GM21423 (cell line): Measurements from ENCODE around the gene ZNF316.

Experiments
- ATAC-seq: cut with Tn5 transposase; IDR thresholded peaks from one replicate; pipeline ENCODE4 v1.9.1; 2021; ENCODE audit warnings: mild to moderate bottlenecking, moderate library complexity; ENCODE audit not compliant: unreplicated experiment

The ZNF316 gene

DNA sequence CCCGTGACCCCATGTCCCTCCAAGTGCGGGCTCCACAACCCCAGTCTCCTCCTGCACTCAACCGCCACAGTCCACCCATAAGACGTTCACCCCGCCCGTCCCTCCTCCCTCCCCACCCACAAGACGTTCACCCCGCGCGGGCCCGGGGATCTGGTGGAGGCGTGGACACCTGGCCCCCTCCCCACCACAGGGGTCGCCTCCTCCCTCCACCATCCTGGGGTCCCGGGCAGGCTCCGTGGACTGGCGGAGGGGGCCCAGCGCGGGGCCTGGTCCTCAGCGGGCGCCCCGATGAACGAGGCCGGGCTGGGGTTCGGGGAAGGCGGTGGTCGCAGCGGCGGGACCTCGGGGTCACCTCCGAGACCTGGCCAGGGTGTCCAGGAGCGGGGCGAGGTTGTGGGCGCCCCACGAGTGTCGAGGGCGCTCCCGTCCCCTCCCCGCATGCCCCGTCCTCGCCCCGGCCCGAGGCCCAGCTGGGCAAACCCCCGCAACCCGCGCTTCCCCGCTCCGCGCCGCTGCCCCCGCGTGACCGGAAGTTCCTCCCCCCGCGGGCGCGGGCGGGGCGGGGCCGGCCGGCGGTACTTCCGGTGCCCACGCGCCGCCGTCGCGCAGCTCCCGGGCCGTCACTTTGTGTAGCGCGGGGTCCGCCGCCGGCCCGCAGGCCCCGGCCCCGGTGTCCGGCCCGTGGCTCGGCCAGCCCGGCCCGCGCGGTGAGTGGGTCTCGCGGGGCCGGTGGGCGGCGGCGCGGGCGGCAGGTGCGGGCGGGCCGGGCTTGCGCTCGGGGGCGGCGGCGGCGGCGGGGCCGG lies at the start of gene ZNF316:
ZNF316 (plus strand) TSS at position 578 of the 803 bp plus-strand sequence. CDS start 5,092 bp downstream, outside the sequence.
- ATAC-seq, result peak; percentile 62

GRCh38 chr7:6588566-6588965 lies 48.6 kb upstream of the ZNF316 start:
- ATAC-seq, result no peak

GRCh38 chr7:6589151-6589828 lies 47.8 kb upstream of the ZNF316 start:
- no peak for ATAC-seq

- ATAC-seq, result peak; percentile 85
These were observed 47.1 kb upstream of the ZNF316 start, which contains the start of gene INTS15 for GRCh38 chr7:6589829-6590644. TSS of gene INTS15 (plus strand) at chr7:6590021. CDS start at chr7:6590284, 263 bp downstream.

- no peak for ATAC-seq
These were observed 46.4 kb upstream of the ZNF316 start for GRCh38 chr7:6590645-6591110.

GRCh38 chr7:6600093-6600492 lies 37.0 kb upstream of the ZNF316 start:
- no peak for ATAC-seq

GRCh38 chr7:6604458-6604857 lies 32.7 kb upstream of the ZNF316 start:
- no peak for ATAC-seq

DNA sequence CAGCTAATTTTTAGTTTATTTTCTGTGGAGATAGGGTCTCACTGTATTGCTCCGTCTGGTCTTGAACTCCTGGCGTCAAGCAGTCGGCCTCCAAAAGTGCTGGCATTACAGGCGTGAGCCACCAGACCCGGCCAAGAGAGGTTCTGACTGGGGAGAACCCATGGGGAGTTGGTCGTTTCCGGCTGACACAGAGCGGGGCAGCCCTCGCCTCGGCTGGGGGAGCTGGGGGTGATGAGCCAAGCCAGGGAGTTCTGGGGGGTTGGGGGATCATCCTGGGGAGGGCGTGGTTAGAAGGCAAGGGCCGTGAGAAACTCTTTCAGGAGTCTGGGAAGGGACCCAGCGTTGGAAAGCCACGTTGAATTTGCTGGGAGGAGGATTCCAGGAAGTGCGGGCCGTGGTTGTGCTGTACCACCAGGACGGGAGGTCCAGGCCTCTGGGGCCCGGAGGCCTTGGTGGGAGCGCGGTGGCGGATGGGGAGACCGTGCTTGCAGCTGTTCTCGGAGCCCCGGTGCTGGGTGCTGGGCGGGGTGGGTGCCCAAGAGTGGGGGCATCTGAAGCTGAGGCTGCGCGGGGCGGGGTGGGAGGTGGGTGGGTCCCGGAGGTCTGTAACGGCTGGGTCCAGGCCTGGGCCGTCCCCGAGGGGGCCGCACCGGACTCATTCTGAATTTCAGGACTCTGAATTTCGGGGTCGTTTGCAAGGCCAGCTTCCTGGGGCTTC lies 30.1 kb upstream of the ZNF316 start:
- no peak for ATAC-seq

DNA sequence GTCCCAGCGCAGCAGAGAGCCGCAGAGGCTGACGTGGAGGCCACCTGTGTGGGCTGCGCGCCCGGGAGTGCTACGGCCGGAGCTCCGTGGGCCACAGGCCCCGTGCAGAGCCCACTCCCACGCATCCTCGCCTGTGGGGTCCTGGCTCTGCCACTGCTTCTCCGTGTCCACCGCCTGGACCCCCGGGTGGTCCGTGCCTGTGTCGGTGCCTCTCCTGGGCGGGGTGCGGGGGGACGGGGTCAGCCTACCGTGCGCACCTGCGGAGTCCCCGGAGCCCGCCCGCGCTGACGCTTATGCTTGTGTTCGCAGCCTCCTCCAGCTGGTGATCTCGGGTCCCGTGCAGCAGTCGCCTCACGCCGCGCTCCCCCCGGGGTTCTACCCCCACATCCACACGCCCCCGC lies 29.5 kb upstream of the ZNF316 start:
- no peak for ATAC-seq

- ATAC-seq, result no peak
These were observed 29.0 kb upstream of the ZNF316 start for GRCh38 chr7:6608081-6608480.

DNA sequence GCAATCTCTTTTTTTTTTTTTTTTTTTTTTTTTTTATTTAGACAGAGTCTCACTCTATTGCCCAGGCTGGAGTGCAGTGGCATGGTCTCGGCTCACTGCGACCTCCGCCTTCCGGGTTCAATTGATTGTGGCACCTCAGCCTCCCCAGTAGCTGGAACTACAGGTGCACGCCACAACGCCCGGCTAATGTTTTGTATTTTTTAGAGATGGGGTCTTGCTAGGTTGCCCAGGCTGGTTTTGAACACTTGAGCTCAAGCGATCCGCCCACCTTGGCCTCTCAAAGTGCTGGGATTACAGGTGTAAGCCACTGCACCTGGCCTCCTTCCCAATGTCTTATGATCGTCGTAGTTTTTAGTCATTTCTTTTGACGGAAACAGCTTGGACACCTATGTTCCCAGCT lies 28.3 kb upstream of the ZNF316 start:
- ATAC-seq, result no peak

- ATAC-seq, result no peak
These were observed 24.3 kb upstream of the ZNF316 start for GRCh38 chr7:6612819-6613218.

DNA sequence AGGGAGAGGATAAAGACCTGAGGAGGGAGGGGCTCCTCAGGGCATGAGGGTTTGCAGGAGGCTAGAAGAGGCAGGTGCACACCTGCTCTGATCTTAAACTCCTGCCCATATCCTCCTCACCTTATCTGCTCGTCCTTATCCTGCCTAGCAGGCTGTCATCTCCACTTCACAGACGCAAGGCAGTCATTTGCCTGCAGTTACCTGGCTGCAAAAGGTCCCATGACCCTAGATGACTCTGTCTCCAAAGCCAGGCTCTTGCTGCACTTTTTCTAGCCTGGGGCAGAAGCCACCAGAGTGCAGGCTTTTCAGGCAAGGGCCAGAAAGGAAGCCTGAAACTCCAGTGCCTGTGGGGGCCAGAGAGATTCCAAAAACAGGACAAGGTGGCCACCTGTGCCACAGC lies 23.4 kb upstream of the ZNF316 start:
- no peak for ATAC-seq

DNA sequence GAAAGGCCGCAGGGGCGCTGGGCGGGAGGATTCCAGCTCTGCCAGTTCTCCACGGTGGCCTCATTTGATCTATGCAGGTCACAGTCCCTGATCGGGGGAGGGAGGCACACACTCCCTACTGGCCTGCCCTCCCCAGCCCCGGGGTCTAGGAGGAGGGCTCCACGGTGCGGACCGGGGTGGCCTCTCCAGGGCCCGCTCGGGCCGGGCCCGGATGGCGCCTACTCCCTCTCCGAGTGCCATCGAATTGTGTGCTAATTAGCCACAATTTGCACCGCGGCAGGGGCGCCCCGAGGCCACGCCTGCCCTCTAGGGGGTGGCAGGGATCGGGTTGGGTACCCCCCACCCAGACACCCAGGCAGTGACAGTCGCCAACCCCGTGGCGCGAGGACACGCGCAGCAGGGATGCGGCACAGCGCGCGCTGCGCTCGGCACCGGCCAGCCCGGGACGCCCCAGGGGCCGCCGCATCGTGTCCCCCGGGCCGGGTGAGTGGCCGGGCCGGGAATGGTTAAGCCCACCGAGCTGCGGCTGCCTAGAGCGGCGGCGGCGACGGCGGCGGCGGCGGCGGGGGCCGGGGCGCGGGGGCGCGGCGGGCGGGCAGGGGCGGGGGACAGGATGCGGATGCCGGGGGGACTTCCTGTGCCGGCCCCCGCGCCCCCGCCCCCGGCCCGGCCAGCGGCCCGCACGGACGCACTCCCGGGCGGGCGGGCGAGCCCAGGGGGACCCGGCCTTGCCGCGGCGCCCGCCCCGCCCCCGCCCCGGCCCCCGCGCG lies 22.0 kb upstream of the ZNF316 start, which contains the start of gene ZNF853:
ZNF853 (plus strand) TSS at position 658 of the 770 bp plus-strand sequence. CDS start 565 bp downstream, outside the sequence.
- ATAC-seq, result no peak

GRCh38 chr7:6615723-6616555 lies 21.2 kb upstream of the ZNF316 start:
- ATAC-seq, result no peak

GRCh38 chr7:6616854-6617643 lies 20.1 kb upstream of the ZNF316 start:
- ATAC-seq, result no peak

DNA sequence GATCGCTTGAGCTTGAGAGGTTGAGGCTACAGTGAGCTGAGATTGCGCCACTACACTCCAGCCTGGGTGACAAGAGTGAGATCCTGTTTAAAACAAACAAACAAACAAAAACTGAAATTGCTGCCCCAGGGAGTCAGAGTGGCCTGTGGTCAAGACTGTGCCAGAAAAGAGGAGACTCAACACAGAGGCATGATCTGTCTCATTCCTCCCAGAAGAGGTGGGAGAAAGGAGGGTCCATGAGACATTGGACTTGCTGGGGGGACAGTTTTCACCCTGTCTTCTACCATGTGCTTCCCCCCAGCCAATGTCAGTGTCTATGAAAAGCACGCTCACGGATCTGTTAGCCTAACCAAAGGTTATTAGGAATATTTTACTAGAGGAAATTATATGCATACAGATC lies 18.5 kb upstream of the ZNF316 start:
- no peak for ATAC-seq

GRCh38 chr7:6619961-6620360 lies 17.2 kb upstream of the ZNF316 start:
- no peak for ATAC-seq
